DMS79 treated with DMSO at 0.1 percent for 48 hours (cell line): ENCODE measurements around the gene DNAJA2.
"Not testable (repeated sequence)": the region's sequence is repeated elsewhere in the genome, so short reads cannot be mapped to it uniquely, and the experiment has no call there.

Experiments
- DNase-seq: peaks from one replicate; lab custom pipeline; 2025; lab: John Stamatoyannopoulos, UW

DNAJA2 gene

DNA sequence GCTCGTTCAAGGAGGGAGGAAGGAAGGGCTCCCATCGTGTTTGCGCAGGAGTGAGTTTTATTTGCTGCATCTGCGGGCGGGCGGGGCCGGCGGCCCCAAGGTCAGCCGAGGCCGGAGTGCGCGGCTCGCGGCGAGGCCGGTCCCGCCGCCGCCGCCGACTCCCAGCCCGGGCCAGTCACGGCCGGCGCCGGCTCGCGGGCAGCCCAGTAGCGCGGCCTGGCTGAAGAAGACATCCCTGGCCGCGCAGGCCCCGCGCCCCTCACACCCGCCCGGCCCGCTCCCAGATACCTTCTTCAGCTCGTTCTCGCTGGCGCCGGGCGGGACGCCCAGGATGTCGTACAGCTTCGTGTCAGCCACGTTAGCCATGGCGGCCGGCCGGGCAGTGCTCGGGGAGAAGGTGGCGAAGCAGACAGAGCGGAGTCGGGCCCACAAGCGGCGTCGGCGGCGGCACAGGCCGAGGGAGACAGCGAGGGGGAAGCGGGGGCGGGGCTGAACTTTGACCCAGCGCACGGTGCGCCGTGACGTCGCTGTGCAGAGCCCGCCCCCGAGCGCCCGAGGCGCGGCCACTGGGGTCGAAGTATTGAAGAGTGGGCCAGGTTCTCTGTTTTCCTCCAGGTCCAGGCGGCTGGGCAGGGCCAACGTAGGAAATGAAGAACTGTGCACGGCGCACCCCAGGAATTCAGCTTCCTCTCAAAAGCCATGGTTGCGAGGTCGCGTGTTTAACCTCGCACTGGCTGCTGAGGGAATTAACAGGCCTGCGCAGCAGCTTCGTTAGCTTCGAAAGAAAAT, at the start of gene DNAJA2:
TSS of gene DNAJA2 (minus strand) at position 468 of the 789 bp plus-strand sequence. CDS start at position 366, 102 bp downstream.
- peak; percentile 53 for DNase-seq

DNA sequence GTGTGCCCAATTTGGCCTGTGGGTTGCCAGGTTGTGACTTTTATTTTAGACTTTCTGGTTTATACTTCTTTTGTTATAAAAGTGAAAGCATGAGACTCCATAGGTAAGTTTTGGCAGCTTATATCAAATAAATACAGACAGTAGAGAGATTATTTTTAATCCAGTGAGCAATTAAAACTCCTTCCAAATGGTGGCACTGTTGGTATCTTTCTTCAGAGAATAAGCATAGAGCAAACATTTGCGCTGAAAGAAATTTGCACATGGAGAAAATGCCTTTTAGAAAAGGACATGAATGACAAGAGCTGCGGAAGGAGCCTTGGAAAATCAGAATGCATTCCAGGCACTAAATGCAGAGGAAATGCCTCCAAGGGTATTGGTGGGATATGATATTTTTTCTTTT, 46.1 kb upstream of the DNAJA2 start:
- no peak for DNase-seq

DNA sequence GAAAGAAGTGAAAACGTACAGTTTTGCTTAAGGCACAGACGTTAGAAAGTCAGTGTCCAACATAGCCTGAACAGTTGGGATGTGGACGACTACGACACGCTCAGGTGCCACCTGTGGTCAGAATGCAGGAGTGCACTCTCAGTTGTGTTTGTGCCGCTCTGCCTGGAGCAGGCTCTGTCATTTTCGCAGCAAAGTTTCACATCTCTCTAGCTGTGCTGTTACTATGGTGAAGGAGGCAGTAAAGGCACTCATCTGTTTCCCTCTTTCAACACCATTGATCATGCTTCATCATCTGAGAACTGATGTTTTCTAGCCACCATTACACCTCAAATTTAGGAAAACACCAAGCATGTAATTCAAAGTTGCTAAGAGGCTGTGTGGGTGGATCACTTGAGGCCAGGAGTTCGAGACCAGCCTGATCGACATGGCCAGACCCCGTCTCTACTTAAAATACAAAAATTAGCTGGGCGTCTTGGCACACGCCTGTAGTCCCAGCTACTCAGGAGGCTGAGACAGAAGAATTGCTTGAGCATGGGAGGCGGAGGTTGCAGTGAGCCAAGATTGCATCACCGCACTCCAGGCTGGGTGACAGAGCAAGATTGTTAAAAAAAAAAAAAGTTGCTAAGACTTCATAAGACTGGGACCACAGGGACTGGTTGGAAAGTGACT, 44.9 kb upstream of the DNAJA2 start:
- peak; percentile 4 for DNase-seq

DNA sequence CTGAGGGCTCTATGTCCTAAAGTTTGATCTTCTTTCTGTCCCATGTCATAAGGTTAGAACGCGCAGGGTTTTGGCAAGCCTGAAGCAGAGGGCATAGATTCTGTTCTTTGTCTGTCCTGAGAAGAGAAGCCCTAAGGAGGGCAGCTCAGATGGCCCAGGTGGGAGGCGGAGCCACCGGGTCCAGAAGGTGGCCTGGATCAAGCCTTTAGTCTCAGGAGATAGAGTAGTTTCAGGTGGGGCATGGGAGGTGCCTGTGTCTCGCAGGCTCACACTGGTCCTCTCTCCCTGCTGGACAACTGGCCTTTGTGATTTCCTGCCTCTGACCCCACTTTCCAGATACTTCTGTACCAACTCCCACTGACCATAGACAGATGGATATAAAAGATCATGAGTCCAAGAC, 44.2 kb upstream of the DNAJA2 start:
- DNase-seq = no peak

DNA sequence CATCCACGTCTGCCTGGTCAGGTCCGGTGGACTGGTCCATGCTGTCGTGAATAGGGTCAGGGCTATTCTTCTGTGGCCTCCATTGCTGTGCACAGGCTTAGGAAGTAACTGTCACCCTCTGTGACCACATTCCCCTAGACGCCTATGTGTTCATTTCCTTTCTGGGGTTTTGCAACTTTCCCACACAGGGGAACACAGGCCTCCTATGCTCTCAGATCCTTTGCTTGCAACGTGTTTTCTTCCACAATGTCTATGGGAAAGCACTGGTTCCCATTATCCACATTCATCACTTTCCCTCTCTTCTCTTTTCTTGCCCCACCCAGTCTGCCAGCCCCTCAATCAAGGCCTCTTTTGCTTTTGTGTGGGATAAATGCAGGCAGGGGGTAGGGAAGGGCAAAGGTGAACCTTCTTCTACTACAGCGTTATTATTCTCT, 43.2 kb upstream of the DNAJA2 start:
- DNase-seq = no peak

DNA sequence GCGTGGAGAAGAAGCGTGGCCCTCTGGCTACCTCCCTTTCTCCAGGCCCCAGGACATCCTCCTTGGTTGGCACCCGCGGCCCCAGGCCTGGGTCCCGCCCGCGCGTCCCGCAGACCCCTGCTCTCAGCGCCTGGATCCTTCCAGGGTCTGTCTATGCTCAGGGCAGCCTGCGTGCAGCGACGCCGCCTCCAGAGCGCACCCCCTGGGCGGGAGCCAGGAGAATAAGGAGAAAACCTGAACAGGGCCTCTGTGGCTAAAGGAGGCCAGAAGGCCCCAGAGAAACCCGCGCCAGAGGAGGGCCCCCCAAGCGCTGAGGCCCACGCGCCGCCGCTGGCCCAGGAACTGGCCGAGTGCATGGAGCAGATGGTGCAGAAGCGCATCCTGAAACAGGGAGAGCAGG, 40.4 kb upstream of the DNAJA2 start:
- no peak for DNase-seq

DNA sequence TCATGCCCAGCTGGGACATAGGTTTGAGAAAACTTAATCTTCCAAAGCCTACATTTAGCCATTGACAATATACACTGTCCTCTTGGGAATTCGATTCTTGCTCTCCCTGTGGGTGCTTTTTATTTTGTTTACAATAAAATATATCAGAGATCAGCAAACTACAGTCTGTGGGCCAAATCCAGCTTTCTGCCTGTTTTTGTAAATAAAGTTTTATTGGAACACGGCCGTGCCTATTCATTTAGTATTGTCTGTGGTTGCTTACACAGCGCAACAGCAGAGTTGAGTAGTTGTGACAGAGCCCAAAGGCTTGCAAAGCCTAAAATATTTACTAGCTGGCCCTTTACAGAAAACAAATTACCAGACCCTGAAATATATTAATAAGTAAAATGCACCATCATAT, 39.7 kb upstream of the DNAJA2 start:
- no peak for DNase-seq

DNA sequence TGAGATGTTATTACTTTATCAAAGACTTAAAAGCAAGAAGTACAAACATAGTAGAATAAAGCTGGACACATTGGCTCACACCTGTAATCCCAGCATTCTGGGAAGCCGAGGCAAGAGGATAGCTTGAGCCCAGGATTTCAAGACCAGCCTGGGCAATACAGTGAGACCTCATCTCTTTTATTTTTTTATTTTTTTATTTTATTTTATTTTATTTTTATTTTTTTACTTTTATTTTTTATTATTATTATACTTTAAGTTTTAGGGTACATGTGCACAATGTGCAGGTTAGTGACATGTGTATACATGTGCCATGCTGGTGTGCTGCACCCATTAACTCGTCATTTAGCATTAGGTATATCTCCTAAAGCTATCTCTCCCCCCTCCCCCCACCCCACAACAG, 37.3 kb upstream of the DNAJA2 start:
- DNase-seq = not testable (repeated sequence)

DNA sequence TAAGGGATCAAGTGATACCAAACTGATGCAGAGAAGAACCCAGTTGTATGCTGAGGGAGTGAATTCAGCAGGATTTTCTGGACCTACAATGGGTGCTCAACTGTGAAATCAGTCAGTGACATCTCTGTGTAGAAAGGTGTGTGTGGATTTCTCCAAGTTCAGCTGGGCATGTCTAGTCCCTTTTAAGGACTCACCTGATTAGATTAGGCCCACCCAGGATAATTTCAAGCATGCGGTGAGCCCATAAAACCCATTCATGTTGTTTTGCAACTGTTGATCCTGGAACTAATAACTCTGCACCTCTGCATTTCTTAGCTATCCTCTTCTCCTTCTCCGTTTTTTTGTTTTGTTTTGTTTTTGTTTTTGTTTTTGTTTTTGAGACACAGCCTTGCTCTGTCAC, 35.1 kb upstream of the DNAJA2 start:
- DNase-seq = no peak

DNA sequence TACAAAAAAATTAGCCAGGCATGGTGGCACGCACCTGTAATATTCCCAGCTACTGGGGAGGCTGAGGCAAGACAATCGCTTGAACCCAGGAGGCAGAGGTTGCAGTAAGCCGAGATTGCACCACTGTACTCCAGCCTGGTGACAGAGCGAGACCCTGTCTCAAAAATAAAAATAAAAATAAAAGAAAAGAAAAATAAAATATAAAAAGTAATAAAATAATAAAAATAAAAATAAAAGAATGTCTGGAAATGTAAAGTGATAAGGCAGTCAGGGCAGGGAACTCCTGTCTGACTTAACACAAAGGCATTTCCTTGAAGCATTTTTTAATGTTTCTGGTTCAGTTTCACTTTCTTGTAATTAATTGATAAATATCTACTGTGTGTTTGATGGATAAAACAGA, 34.7 kb upstream of the DNAJA2 start:
- no peak for DNase-seq

DNA sequence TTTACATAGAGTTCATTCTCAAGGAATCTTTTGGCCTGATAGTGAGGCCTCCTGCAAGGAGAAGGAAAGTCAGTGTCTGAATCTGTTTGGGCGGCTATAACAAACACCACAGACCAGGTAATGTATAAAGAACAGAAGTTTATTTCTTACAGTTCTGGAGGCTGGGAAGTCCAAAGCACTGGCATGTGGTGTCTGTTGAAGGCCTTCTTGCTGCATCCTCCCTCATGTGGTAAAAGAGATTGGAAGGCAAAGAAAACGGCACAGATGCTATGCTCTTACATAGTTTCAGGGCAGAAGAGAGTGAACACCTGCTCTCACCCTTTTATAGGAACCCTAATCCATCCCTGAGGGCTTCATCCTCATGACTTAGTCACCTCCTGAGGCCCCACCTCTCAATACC, 31.2 kb upstream of the DNAJA2 start:
- no peak for DNase-seq

DNA sequence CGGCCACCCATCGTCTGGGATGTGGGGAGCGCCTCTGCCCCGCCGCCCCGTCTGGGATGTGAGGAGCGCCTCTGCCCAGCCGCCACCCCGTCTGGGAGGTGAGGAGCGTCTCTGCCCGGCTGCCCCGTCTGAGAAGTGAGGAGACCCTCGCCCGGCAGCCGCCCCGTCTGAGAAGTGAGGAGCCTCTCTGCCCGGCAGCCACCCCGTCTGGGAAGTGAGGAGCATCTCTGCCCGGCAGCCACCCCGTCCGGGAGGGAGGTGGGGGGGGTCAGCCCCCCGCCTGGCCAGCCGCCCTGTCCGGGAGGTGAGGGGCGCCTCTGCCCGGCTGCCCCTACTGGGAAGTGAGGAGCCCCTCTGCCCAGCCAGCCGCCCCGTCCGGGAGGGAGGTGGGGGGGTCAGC, 26.6 kb upstream of the DNAJA2 start:
- not testable (repeated sequence) for DNase-seq

DNA sequence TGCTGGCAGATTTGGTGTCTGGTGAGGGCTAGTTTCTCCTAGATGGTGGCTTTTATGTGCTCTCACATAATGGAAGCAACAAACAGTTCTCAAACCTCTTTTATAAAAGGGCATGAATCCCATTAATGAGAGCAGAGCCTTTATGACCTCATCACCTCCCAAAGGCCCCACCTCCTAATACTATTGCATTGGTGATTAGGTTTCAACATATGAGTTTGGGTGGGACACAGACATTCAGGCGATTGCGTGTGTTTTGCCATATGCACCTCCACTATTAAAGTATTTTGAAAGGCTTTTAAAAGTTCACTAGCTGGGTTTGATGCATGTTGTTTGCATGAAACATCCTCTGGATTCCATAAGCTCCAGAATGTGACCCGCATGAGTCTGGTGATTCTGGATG, 24.4 kb upstream of the DNAJA2 start:
- no peak for DNase-seq

DNA sequence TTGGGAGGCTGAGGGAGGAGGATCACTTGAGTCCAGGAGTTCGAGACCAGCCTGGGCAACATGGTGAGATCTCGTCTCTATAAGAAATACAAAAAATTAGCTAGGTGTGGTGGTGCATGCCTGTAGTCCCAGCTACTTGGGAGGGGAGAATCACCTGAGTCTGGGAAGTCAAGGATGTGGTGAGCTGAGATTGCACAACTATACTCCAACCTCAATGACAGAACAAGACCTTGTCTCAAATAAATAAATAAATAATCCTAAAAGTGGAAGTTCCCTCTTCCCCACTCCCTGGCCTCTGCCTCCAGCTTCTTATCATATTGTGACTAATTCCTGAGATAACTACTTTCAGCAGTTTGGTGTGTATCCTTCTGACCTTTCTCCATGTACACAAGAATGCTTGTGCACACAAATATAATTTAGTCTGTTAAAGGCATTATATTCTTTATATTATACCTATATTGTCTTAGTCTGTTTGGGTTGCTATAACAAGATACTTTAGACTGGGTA, 23.5 kb upstream of the DNAJA2 start:
- DNase-seq = no peak

DNA sequence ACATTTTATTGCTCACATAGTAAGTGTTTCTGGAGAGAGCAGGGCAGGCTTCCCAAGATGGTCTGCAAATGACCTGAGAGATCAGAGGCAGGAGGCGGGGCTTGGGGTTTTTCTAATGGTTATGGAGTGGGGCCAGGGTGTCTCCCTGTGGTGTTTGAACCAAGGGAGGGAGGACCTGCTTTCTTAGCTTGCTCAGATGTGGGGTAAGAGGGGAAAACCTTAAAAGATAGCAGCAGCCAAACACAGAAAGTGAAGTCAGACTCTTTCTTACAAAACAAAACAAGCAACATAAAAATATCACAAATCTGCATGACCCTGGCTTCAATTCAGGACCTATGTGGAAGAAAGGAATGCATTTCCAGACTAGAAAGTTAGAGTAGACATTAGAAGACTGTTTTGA, 22.9 kb upstream of the DNAJA2 start:
- no peak for DNase-seq

DNA sequence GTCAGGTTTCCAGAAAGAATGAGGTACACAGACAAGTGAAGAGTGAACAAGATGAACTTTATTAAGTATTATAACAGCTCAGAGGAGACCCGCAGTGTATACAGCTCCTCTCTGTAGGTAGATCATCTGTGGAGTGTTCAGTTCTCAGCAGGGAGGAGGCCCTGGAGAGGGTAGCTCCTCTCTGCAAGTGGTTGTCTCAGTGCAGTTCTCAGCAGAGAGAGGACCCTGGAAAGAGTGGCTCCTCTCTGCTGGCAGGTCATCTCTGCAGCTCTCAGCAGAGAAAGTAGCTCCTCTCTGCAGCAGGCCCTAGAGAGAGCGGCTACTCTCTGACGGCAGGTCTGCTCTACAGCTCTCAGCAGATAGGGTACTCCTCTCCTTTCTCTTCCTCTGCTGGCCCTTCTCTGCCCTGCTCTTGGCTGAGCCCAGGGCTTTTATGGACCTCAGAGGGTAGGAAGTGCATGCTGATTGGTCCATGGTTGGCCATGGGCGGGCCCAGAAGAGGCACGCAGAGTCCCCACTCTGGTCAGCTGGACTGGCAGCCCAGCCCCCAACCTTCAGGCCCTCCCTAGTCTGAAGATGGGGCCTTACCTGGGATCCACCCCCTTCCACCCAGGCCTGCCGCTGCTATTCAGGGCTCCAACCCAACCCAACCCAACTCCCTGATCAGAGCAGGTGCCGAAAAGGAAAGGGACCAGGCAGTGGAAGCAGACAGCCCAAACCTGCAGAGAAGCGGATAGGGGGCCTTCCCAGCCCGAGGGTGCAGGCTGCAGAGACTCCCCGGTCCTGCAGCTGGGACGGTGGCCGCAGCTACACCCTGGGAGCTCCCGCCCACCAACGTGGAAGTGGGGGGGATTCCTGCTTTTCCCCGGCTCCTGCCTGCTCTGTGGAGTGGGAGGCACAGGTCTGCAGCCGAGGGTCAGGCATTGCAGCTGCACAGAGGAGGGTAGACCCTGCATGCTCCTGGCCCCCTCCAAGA, 18.5 kb upstream of the DNAJA2 start:
- no peak for DNase-seq

DNA sequence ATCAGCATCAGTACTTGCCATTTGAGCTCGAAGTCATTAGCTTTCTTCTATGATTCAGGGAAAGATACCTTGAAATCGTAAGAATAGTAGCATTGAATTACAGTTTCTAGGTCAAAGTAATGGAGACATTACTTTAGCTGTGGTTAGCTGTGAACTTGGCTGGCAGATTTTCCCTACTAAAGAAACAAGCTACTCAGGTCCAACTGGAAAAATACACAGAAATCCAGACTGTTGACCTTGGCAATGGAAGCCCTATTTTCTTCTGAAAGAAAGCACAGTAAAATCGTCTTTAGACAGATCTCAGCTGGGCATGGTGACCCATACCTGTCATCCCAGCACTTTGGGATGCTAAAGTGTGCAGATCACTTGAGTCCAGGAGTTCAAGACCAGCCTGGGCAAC, 13.4 kb upstream of the DNAJA2 start:
- DNase-seq = no peak

DNA sequence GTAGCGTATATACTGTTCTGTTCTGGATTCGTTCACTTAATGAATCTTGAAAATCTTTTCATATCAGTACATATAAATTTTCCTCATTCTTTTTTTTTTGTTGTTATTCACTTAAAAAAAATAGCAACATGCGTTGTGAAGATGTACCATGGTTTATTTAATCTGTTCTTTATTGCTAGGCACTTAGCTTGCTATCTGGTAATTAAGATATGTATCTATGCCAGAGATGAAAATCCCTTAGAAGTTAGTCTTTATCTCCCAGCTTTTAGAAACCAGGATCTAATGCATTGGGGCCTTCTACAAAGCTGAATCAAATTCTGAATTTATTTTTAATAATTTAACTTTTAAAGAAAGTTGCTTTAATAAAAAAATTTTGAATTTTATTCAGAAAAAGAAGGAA, 13.0 kb upstream of the DNAJA2 start:
- no peak for DNase-seq

DNA sequence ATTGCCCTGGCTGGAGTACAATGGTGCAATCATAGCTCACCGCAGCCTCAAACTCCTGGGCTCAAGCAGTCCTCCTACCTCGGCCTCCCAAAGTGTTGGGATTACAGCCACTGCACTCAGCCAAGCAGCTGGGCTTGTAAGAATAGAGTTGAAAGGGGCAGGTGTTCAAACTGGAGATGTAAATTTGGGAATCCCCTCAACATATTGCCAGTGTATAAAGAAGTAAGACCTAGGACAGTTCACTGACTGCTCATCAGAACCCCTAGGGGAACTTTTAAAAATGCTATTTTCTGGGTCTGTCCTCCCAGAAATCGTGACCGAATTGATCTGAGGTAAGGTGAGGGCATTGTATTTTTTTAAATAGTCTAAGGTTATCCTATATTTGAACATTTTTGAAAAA, 8.9 kb upstream of the DNAJA2 start:
- DNase-seq = no peak

DNA sequence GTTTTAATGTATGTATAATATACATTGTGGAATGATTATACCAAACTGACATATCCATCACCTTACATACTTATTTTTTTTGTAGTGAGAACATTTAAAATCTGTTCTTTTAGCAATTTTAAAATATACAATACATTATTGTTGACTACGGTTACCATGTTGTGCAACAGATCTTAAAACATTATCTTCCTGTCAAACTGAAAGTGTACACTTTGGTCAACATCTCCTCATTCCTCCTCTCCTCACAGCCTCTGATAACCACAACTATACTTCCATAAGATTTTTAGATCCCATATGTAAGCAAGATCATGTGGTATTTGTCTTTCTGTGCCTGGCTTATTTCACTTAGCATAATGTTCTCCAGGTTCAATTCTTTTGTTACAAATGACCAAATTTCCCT, 7.5 kb upstream of the DNAJA2 start:
- no peak for DNase-seq

DNA sequence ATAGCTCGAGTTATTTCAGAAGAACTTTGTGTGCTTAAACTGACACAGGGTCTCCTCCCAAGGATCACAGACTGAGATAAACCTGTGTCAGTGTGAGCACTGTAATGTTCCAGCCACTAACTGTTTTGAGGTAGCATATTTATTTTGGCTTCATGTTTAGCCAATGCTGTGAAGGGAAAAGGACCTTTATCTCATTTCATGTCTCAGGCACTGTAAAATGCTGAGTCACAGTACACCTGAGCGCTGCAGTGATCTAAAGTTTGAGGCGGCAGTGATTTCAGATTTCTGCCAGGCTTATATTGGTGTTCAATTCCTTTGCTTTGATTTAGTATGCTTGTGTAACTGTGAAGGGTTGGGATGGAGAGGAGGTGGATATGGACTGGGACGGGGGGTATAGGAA, 3.1 kb upstream of the DNAJA2 start:
- no peak for DNase-seq

DNA sequence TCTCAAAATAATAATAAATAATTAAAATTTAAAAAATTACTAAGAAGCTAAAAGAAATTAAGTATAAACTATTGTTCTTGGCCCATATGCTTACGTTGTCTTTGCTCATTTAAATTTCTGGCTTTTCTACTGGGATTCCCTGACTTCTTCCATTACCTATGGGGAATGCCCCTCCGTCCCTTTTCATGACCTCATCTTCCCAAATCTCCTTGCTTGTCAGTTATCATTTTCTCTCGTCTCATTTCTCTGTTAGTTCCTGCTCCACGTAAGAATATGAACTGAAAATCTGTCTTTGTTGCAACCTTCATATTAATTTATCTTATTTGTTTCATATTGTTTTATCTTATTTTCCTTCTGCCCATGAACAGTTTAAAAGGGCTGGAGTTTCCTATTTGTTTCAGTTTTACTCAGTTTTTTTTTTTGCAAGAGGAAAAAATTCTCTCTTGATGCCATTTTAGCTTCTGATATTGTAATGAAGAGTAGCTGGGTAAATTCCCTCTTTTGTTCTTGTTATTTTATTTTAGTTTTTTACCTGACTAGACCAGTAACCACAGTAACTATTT, 2.5 kb upstream of the DNAJA2 start:
- DNase-seq = no peak
